Measurements from ENCODE around the gene ZGPAT. TPM values are rescaled to one million over a fixed set of nuclear protein-coding genes. Genes with fewer than 3 reads are reported as not detected.
"Not testable (repeated sequence)": the region's sequence is repeated elsewhere in the genome, so short reads cannot be mapped to it uniquely, and the experiment has no call there.

ZGPAT gene
- total RNA-seq, 1 donor from 2014 or later: 28.0 TPM

- Mint-ChIP-seq H3K27ac (ENCODE audit: unreplicated experiment) (no peak overlapping the region), H3K4me3 (ENCODE audit: unreplicated experiment) (no peak overlapping the region), H3K27me3 (ENCODE audit: unreplicated experiment) (no peaks in the 10 kb centered on the region), H3K9me3 (ENCODE audit: unreplicated experiment) (no peaks in the 10 kb centered on the region), H3K36me3 (ENCODE audit: unreplicated experiment) (peaks cover 21% of the 10 kb centered on the region), H3K4me1 (ENCODE audit: unreplicated experiment) (peaks cover 8% of the 10 kb centered on the region)
- no peak for TF ChIP-seq CTCF (IDR thresholded peaks at IDR 0.05)
- DNase-seq (ENCODE audit: extremely low spot score, unreplicated experiment): no peak
Measured at GRCh38 chr20:63664143-63664851, 43.5 kb upstream of the ZGPAT start.

GRCh38 chr20:63664861-63665594 is 42.8 kb upstream of the ZGPAT start:
- H3K4me3 Mint-ChIP-seq (ENCODE audit: unreplicated experiment): no peak overlapping the region
- H3K4me1 Mint-ChIP-seq (ENCODE audit: unreplicated experiment): peaks cover 1% of the 10 kb centered on the region
- TF ChIP-seq CTCF (IDR thresholded peaks at IDR 0.05): no peak
- no peak overlapping the region for H3K27ac Mint-ChIP-seq (ENCODE audit: unreplicated experiment)
- peaks cover 22% of the 10 kb centered on the region for H3K36me3 Mint-ChIP-seq (ENCODE audit: unreplicated experiment)
- H3K9me3 Mint-ChIP-seq (ENCODE audit: unreplicated experiment): no peaks in the 10 kb centered on the region
- no peak for DNase-seq (ENCODE audit: extremely low spot score, unreplicated experiment)
- H3K27me3 Mint-ChIP-seq (ENCODE audit: unreplicated experiment): no peaks in the 10 kb centered on the region

GRCh38 chr20:63665708-63666107 is 42.1 kb upstream of the ZGPAT start:
- Mint-ChIP-seq H3K9me3 (ENCODE audit: unreplicated experiment) (no peaks in the 10 kb centered on the region), H3K27me3 (ENCODE audit: unreplicated experiment) (no peaks in the 10 kb centered on the region), H3K4me1 (ENCODE audit: unreplicated experiment) (no peaks in the 10 kb centered on the region), H3K4me3 (ENCODE audit: unreplicated experiment) (no peak overlapping the region), H3K36me3 (ENCODE audit: unreplicated experiment) (peaks cover 22% of the 10 kb centered on the region), H3K27ac (ENCODE audit: unreplicated experiment) (no peak overlapping the region)
- TF ChIP-seq CTCF (IDR thresholded peaks at IDR 0.05): no peak
- no peak for DNase-seq (ENCODE audit: extremely low spot score, unreplicated experiment)

GRCh38 chr20:63667858-63668257 is 40.0 kb upstream of the ZGPAT start:
- no peaks in the 10 kb centered on the region for H3K27me3 Mint-ChIP-seq (ENCODE audit: unreplicated experiment)
- no peaks in the 10 kb centered on the region for H3K4me1 Mint-ChIP-seq (ENCODE audit: unreplicated experiment)
- TF ChIP-seq CTCF (IDR thresholded peaks at IDR 0.05): no peak
- no peaks in the 10 kb centered on the region for H3K9me3 Mint-ChIP-seq (ENCODE audit: unreplicated experiment)
- DNase-seq (ENCODE audit: extremely low spot score, unreplicated experiment): no peak
- H3K36me3 Mint-ChIP-seq (ENCODE audit: unreplicated experiment): peaks cover 17% of the 10 kb centered on the region
- no peak overlapping the region for H3K4me3 Mint-ChIP-seq (ENCODE audit: unreplicated experiment)
- no peak overlapping the region for H3K27ac Mint-ChIP-seq (ENCODE audit: unreplicated experiment)

- H3K4me1 Mint-ChIP-seq (ENCODE audit: unreplicated experiment): no peaks in the 10 kb centered on the region
- H3K4me3 Mint-ChIP-seq (ENCODE audit: unreplicated experiment): no peak overlapping the region
- no peaks in the 10 kb centered on the region for H3K9me3 Mint-ChIP-seq (ENCODE audit: unreplicated experiment)
- H3K27me3 Mint-ChIP-seq (ENCODE audit: unreplicated experiment): no peaks in the 10 kb centered on the region
- no peak overlapping the region for H3K27ac Mint-ChIP-seq (ENCODE audit: unreplicated experiment)
- H3K36me3 Mint-ChIP-seq (ENCODE audit: unreplicated experiment): peaks cover 17% of the 10 kb centered on the region
- no peak for TF ChIP-seq CTCF (IDR thresholded peaks at IDR 0.05)
- no peak for DNase-seq (ENCODE audit: extremely low spot score, unreplicated experiment)
Measured at GRCh38 chr20:63668351-63668750, 39.5 kb upstream of the ZGPAT start.

GRCh38 chr20:63671695-63672094 is 36.1 kb upstream of the ZGPAT start:
- peaks cover 19% of the 10 kb centered on the region for H3K36me3 Mint-ChIP-seq (ENCODE audit: unreplicated experiment)
- not testable (repeated sequence) for H3K9me3 Mint-ChIP-seq (ENCODE audit: unreplicated experiment); H3K4me1 Mint-ChIP-seq (ENCODE audit: unreplicated experiment); H3K27me3 Mint-ChIP-seq (ENCODE audit: unreplicated experiment); H3K27ac Mint-ChIP-seq (ENCODE audit: unreplicated experiment); DNase-seq (ENCODE audit: extremely low spot score, unreplicated experiment); H3K4me3 Mint-ChIP-seq (ENCODE audit: unreplicated experiment)

Data from osteocyte (in vitro differentiated cells).